NCI-H345 treated with DMSO at 0.1 percent for 48 hours (cell line): Measurements from ENCODE around the gene RNH1.
A peak's percentile ranks its signal among the peaks of the same experiment; 100 is the strongest.

Experiments used
- DNase-seq: peaks from one replicate; lab custom pipeline; 2025; ENCODE audit not compliant: unreplicated experiment; lab: John Stamatoyannopoulos, UW

The RNH1 gene

GRCh38 chr11:537622-538430 lies 30.8 kb upstream of the RNH1 start:
- DNase-seq: no peak

- peak; percentile 61 for DNase-seq
Observed at GRCh38 chr11:536841-537621, 30.0 kb upstream of the RNH1 start, which contains the start of gene LRRC56. Gene LRRC56, plus strand, starts transcription at chr11:537527. Its CDS starts 3,158 bp downstream, at chr11:540685.

- peak; percentile 91 for DNase-seq
Observed at GRCh38 chr11:535519-536454, 28.7 kb upstream of the RNH1 start, which contains the start of gene HRAS. Gene HRAS, minus strand, starts transcription at chr11:535576.

- DNase-seq: no peak
Observed at GRCh38 chr11:535210-535518, 28.1 kb upstream of the RNH1 start.

- DNase-seq: peak; percentile 19
Observed at GRCh38 chr11:534396-535209, 27.6 kb upstream of the RNH1 start.

- DNase-seq: no peak
Observed at GRCh38 chr11:533586-534395, 26.7 kb upstream of the RNH1 start.

- DNase-seq: no peak
Observed at GRCh38 chr11:532986-533585, 26.0 kb upstream of the RNH1 start.

GRCh38 chr11:532527-532985 lies 25.5 kb upstream of the RNH1 start:
- no peak for DNase-seq

- DNase-seq: no peak
Observed at GRCh38 chr11:531919-532526, 25.0 kb upstream of the RNH1 start.

- DNase-seq: no peak
Observed at GRCh38 chr11:530960-531831, 24.2 kb upstream of the RNH1 start.

GRCh38 chr11:529728-530411 lies 22.8 kb upstream of the RNH1 start:
- DNase-seq: no peak

GRCh38 chr11:528815-529727 lies 22.0 kb upstream of the RNH1 start:
- peak; percentile 6 for DNase-seq

GRCh38 chr11:528166-528814 lies 21.2 kb upstream of the RNH1 start:
- DNase-seq: no peak

GRCh38 chr11:526192-526591 lies 19.1 kb upstream of the RNH1 start:
- no peak for DNase-seq

GRCh38 chr11:521177-521688 lies 14.2 kb upstream of the RNH1 start:
- no peak for DNase-seq
